Measurements from ENCODE around the gene TRAF3IP1.
"Not testable (repeated sequence)": the region's sequence is repeated elsewhere in the genome, so short reads cannot be mapped to it uniquely, and the experiment has no call there.

The TRAF3IP1 gene

DNA sequence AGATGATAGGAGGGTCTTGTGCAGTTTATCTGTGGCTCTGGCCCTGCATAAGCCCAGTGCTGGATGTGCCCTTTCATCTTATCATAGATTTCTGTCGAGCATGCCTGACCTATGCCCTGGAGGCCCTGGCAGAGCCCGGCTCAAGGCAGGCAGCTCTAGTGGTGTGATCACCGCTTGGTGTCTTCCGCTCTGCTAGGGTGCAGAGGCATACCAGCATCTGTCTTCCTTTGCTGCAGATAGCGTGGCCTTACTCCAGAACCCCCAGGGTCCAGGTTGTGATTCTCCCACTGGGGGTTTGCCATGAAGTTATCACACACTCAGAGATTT lies 13.7 kb upstream of the TRAF3IP1 start:
- no peak for DNase-seq (ENCODE audit: low read depth in 2 of 3, low spot score in 1 of 3)

DNA sequence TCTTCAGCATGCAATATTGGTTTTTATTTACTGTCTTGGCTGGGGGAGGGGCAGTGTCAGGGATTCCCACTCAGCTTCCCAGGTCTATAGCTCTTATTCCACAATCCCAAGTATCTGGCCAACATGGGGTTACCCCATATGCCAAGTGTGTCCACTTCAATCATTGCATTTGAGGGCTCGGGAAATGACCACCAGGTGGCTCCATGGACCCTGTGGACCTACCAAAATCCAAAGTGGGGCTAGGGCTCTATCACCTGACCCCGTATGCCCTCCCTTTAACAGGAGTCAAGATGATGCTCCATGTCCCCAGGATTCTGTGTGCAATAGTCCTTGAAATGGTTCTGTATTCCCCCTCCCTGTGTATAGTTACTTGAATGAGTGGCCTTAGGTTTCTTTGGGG lies 12.1 kb upstream of the TRAF3IP1 start:
- no peak for DNase-seq (ENCODE audit: low read depth in 2 of 3, low spot score in 1 of 3)

DNA sequence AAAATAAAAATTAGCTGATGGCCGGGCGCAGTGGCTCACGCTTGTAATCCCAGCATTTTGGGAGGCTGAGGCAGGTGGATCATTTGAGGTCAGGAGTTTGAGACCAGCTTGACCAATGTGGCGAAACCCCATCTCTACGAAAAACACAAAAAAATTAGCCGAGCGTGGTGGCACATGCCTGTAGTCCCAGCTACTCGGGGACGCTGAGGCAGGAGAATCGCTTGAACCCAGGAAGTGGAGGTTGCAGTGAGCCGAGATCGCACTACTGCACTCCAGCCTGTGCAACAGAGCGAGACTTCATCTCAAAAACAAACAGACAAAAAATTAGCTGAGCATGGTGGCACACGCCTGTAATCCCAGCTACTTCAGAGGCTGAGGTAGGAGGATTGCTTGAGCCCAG lies 9.6 kb upstream of the TRAF3IP1 start:
- DNase-seq (ENCODE audit: low read depth in 2 of 3, low spot score in 1 of 3) = not testable (repeated sequence)

DNA sequence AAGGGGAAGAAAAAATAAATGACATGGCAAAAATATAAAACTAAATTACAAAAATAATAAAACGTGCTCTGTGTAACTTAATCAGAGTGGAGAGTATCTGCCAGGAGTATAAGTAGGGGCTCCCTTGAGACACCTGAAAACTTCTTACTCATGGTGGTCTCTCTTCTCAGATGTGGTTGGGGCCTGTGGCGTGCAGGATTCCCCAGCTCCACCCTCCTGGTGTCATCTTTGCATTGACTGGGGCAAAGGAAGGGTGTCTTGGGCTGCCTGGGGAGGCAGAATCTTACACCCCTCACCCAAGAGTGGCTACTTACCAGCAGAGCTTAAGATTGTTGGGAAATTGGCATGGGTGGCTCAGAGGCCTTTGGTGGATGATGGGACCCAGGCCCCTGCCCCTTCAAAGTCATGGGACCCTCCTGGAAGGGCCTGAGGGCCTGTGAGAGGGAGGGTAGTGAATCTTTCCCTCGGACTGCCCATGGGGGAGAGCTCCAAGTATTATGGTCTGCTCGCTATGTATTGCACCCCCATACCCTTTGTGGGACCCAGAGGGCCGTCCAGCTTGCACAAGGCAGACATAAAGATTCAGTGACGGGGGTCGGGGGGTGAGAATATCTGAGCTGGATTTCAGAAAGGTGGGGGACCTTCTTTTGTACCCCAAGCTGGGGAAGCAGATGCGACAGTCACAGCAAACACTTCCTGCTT lies 6.9 kb upstream of the TRAF3IP1 start:
- DNase-seq (ENCODE audit: low read depth in 2 of 3, low spot score in 1 of 3) = no peak

DNA sequence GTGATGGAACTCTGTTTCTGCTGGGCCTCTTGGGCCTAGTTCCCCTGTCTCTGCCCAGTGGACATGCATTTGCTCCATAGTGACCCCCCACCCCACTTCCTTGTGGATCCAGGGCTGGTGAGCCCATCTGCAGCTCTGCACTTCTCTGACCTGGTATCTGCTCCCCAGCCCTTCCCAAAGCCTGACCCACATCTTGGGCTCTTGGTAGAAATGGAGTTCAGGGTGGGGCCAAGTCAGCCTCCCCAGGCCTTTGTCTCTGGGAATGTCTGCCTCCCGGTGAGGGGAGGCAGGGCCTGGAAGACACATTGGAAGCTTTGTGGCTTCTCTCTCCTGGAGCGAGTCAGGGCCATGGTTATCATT lies 6.3 kb upstream of the TRAF3IP1 start:
- DNase-seq (ENCODE audit: low read depth in 2 of 3, low spot score in 1 of 3) = no peak

DNA sequence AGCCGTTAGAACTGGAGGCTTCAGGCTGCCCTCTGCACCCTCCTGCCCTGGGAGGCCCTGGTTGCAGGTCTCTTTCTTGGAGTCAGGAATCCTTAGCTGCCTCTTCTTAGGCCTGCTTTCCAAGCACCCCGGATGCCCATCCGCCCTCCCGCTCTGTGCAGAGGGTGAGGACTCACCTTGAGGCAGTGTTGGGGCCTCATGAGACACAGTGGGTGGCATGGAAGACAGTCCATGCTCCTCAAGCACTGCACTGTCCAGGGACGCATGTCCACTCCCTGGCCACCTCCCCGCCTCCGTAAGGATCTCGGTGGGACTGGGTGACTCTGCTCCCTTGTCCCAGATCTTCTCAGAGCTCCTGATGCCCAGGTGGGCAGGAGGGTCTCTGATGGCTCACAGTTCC lies 5.7 kb upstream of the TRAF3IP1 start:
- DNase-seq (ENCODE audit: low read depth in 2 of 3, low spot score in 1 of 3) = no peak

DNA sequence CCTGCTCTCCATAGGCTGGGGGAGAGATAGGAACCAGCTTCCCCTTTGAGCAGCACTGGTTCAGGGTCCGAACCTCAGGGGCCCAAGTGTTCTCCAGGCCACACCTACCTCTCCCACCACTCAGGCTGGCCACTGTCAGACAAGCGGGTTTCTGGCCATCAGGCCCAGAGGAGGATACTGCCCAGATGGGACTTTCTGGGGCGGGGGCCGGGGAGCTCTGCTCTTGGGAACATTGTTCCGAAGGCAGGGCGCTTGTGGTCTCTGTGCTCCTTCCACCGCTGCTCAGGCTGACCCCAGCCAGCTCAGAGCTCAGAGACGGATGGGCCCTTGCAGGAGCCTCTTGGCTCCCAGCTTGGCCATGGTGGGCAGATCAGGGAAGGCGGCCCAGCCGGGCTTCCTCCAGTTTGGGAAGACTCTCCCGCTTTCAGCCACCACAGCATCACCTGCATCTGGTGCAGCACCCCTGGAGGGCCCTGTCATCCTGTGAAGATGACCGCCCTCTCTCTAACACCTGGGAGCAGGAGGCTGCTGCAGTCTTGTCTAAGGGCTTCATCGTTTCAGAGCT lies 5.2 kb upstream of the TRAF3IP1 start:
- DNase-seq (ENCODE audit: low read depth in 2 of 3, low spot score in 1 of 3) = no peak

DNA sequence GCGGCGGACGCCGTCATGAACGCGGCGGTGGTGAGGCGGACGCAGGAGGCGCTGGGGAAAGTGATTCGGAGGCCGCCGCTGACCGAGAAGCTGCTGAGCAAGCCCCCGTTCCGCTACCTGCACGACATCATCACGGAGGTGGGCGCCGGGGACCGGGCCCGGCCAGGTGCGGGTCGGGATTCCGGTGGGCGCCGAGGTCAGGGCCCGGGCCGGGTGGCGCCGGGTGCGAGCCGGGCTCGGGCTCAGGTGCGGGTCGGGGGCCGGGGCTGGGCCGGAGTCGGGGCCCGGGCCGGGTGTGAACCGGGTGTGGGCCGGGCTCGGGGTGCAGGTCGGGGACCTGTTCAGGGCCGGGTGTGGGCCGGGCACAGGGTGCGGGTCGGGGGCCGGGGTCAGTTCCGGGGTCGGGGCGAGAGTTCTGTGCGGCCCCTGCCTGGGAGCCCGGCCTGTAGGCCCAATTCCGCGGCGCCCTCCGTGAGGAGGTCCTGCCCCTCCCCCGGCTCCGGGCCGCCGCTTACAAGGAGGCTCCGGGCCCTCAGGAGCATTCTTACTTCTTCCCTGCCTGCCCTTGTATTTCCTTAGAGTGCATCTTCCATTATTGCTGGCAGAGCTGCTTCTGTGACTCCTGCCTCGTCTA lies 447 bp downstream of the TRAF3IP1 start:
- DNase-seq (ENCODE audit: low read depth in 2 of 3, low spot score in 1 of 3) = no peak

DNA sequence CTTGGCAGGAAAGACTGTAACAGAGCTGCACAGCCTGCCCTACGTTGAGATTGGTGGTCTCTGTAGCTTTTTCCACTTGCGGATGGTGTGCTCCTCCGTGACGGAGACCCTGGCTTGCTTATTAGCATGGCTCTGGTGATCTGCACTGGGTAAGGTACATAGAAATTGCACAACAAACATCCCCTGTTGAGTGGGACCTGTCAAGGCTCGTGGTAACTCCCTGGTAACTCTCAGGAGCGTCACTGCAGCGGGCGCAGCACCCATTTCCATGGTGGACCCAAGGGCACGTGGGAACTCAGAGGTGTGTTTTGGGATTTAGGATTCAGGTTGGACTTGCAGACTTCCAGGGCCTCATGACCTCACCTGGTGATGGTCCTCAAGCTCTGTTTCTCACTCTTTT lies 1.1 kb downstream of the TRAF3IP1 start:
- no peak for DNase-seq (ENCODE audit: low read depth in 2 of 3, low spot score in 1 of 3)

DNA sequence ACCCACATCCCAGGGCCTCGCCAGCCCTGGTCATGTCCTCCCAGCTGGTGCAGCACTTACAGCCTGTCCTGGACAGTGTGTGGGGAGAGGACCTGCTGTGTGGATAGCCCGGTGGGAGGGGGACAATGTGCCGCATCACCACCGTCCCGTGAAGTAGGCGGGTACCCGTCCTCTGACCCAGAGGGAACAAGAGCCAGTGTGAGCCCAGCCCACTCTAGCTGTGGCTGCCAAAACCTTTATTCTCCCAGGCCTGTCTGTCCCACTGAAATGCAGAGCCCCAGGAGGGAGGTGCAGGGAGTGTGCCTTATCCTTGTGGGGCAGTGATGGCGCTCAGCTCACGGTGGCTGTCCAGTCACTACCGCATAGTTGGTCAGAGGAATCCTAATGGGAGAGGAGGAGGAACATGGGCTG lies 1.7 kb downstream of the TRAF3IP1 start:
- no peak for DNase-seq (ENCODE audit: low read depth in 2 of 3, low spot score in 1 of 3)

DNA sequence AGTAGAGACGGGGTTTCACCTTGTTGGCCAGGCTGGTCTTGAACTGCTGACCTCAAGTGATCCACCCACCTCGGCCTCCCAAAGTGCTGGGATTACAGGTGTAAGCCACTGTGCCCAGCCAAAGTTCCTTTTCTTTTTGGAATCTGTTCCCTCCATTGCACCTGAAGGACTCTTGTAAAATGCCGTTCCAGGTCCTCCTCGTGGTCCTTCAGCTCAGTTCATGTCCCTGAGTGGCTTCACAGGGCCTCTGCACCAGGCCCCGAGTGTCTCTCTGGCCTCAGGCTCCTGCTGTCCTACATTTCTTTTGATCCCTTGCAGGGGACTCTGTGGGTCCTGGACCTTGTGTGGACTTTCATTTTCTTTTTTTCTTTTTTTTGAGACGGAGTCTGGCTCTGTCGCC lies 3.9 kb downstream of the TRAF3IP1 start:
- DNase-seq (ENCODE audit: low read depth in 2 of 3, low spot score in 1 of 3) = not testable (repeated sequence)

DNA sequence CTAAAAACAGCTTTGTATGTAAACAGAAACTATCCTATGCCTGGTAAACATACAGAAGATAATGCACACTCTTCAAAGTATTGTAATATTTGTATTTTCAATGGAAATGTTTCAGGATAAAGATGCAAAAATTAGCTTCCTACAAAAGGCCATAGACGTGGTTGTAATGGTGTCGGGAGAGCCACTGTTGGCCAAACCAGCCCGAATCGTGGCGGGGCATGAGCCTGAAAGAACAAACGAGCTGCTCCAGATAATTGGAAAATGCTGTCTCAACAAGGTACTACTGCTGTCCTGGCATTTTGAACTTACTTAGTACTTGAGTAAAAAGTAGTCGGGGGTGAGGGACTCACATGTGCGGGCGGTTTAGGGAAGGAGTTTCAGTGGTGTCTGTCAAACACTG lies 5.4 kb downstream of the TRAF3IP1 start:
- DNase-seq (ENCODE audit: low read depth in 2 of 3, low spot score in 1 of 3) = no peak

DNA sequence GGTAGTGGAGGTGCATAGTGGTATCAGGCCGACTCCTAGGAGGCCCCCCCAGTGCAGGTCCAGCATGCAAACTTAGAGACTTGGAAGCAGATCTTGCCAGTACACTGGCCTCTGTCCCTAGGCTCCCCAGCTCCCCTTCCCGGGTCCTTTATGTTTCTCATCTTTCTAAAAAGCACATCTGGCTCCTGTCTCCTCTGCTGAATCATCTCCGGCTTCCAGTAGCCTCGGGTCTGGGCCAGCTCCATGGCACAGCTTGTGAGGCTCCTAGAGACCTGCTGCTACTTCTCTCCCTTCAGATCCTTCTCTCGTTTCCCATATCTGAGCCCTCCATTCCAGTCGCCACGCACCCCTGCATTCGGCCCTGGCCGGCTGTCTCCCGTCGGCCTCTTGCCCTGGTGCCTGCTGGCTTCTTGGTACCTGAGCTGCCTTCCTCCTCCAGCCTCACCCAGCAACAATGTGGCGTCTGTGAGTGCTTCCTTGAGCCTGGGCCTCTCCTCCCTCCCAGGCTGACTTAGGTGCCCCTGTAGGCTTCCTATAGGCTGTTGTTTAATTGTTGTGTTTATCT lies 6.6 kb downstream of the TRAF3IP1 start:
- no peak for DNase-seq (ENCODE audit: low read depth in 2 of 3, low spot score in 1 of 3)

DNA sequence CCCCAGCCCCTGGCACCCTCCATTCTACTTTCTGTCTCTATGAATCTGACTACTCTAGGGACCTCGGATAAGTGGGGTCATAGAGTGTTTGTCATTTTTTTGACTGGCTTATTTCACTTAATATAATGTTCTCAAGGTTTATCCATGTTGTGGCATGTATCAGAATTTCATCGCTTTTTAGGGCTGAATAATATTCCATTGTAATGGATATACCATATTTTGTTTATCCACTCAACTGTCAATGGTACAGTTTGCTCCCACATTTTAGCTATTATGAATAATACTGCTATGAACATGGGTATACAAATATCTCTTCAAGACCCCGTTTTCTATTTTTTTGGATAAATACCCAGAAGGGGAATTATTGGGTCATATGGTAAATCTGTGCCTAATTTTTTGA lies 7.4 kb downstream of the TRAF3IP1 start:
- DNase-seq (ENCODE audit: low read depth in 2 of 3, low spot score in 1 of 3) = no peak

DNA sequence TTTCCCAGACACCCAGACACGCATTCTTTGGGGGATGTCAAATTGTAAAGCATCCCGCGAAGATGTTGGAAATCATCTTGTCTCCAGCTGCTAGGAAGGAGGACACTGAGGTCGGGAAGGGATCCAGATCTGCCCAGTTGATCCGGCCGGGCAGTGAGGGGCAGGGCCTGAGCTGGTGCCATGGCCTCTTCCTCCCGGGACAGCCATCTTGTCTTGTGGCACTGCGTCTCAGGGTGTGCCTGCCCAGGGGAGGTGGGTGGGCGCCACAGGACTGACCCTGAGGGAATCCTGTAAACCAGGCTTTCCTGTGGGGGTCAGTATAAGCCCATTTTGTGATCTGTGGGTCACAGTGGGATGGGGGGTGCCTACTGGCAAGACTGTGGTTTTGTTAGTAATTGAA lies 10.1 kb downstream of the TRAF3IP1 start:
- DNase-seq (ENCODE audit: low read depth in 2 of 3, low spot score in 1 of 3) = no peak

DNA sequence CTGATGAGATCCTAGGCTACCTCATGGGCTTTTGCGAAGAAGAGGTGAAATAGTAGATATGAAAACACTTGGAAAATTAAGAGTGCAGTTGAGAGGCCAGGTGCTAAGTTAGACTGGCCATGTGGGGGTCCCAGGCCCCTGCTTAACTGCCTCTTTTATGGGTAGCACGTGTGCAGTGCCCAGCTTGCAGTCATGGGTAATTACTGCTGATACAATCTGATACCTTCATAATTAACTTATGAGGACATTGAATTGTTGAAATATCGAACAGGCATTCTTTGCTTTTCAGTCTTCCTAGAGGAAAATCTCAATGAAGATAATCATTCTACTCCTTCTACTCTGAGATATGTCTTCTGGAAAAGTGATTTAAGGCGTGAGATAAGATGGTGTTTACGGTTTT lies 11.6 kb downstream of the TRAF3IP1 start:
- DNase-seq (ENCODE audit: low read depth in 2 of 3, low spot score in 1 of 3) = no peak

DNA sequence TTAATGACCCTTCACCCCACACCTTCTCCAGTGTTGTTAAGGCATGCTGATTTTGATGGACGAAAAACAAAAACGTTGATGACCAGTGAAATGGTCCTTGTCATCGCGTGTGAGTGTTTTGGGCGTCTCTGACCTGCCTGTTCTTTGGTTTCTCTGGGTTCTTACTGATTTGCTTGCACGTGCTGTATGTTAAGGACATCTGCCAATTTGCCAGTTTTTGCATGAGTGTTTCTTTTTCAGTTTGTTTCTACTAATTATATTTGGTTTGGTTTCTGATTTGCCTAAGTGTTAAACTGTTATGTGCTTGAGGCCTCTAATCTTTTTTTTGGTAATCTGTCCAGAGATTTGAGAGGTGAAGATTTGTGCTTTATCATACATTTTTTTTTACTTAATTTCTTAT lies 14.6 kb downstream of the TRAF3IP1 start:
- DNase-seq (ENCODE audit: low read depth in 2 of 3, low spot score in 1 of 3) = no peak

DNA sequence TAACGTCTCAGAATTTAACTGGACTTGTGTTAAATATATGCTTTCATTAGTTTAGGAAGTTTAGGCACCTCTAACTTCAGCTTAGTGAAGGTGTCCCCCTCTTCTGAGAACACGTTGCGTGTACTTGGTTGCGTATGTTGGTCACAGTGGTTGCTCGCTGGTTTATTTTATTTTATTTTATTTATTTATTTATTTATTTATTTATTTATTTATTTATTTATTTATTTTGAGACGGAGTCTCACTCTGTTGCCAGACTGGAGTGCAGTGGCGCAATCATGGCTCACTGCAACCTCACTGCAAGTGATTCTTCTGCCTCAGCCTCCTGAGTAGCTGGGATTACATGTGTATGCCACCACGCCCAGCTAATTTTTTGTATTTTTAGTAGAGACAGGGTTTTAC lies 15.3 kb downstream of the TRAF3IP1 start:
- not testable (repeated sequence) for DNase-seq (ENCODE audit: low read depth in 2 of 3, low spot score in 1 of 3)

DNA sequence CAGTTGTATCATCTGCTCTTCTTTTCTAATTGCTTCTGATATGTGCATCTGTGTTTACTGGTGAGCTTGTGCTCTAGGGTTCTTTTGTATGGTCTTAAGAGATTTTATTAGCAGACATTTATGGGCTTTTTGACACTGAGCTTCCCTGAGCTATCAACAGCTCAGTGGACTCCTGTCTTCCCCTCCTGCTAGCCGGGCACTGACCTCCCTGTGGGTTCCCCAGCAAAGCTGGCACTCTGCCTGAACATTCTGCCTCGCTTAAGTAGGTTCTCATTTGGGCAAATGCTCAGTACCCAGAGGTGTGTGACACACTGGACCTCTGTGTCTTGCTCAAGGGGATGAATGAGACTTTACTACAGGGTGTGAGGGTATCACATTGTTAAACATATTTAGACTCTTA lies 15.8 kb downstream of the TRAF3IP1 start:
- no peak for DNase-seq (ENCODE audit: low read depth in 2 of 3, low spot score in 1 of 3)

DNA sequence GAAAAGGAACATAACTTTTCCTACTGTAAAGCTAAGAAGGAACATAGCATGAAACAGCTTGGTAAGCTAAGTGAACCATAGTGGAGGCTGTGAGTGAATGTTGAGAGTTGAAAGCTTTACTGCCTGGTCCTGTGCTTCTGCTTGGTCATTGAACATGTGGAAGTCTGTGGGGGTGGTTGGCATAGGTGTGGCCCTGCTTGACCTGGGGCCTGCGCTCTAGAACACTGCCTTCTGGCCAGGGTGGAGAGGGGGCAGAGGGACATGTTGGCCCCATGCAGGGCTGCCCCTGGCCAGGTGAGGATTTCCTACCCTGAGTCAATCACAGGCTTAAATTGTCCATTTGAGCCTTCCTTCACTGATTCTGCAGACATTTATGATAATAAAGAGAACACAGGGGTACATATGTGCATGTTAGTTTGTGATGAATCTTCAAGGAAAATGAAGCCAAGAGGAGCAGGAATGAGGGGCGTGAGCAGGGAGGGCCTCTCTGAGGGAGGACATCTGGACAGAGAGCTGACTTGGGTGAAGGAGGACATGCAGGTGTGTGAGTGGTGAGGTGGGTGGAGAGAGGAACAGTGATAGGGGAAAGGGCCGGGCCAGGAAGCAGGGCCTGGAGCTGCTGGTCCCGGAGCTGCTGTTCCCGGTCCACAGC lies 16.6 kb downstream of the TRAF3IP1 start:
- no peak for DNase-seq (ENCODE audit: low read depth in 2 of 3, low spot score in 1 of 3)

DNA sequence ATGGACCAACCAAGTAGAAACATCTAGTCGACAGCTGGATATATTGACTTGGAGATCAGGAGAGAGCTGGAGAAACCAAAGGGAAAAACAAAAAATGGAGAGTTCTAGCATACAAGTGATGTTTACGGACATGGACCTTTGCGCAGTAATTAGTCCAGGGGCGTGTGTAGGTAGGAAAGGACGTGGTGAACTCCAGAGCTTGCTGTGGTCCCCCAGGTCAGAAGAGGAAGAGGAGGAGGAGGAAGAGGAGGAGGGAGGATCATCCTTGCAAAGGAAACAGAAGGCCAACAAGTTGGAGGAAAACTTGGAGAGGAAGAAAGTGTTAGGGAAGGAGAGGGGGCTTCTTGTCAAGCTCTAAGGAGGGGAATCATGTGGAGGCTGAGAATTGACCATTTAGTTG lies 17.5 kb downstream of the TRAF3IP1 start:
- no peak for DNase-seq (ENCODE audit: low read depth in 2 of 3, low spot score in 1 of 3)

DNA sequence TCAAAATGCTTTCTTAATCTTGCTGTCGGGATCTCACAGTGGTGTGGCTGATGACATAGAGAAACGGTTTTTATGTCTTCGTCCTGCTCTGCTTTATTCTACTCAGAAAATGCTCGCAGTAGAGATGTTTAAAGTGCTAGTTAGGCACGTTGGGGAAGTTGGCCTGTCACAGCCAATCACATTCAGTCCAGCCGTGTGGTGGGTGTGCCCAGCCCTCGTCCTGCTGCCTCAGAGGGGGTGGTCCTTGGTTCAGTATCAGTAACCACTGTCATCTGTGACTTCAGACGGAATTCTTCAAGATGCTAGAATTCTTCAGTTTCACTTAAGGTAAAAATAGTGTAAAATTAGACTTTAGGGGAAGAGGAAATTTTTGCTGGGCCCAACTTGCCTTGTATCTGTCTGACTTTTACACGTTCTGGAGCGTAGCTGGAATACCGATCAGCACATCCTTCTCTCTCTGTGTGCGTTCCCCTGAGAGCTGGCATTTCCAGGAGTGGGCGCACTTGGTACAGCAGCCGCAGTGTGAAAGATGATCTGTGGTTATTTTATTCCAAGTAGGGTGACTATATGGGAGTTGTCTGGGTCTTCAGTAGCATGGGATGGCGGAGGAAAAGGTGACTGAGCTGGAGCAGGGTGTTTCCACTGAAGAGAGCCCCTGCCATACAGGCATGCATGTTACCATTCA lies 18.5 kb downstream of the TRAF3IP1 start:
- no peak for DNase-seq (ENCODE audit: low read depth in 2 of 3, low spot score in 1 of 3)

Measured in stimulated activated CD4-positive, alpha-beta T cell treated with anti-CD3 and anti-CD28 coated beads, Interleukin-12 subunit alpha, Interleukin-12 subunit beta, amount 100 ng/mL, for 48 hours (primary cell).